HT1080 (cell line): ENCODE measurements around the gene ZC3H13. TPM values are rescaled to one million over a fixed set of nuclear protein-coding genes. Genes with fewer than 3 reads are reported as not detected.

Experiments
- DNase-seq: peaks from one replicate; pipeline ENCODE4 v3.0.0-alpha.2; 2015; ENCODE audit warnings: low read depth
- total RNA-seq: library from RNA; depleted of rRNA; stranded (reverse); fragments of >200 nt; shearing (Covaris generic); gene quantifications from 2 replicates; pipeline ENCODE4 v1.2.3, GENCODE V29; 2014

ZC3H13 gene
- total RNA-seq, 1 experiment from 2014 or later: 19.8 TPM

DNA sequence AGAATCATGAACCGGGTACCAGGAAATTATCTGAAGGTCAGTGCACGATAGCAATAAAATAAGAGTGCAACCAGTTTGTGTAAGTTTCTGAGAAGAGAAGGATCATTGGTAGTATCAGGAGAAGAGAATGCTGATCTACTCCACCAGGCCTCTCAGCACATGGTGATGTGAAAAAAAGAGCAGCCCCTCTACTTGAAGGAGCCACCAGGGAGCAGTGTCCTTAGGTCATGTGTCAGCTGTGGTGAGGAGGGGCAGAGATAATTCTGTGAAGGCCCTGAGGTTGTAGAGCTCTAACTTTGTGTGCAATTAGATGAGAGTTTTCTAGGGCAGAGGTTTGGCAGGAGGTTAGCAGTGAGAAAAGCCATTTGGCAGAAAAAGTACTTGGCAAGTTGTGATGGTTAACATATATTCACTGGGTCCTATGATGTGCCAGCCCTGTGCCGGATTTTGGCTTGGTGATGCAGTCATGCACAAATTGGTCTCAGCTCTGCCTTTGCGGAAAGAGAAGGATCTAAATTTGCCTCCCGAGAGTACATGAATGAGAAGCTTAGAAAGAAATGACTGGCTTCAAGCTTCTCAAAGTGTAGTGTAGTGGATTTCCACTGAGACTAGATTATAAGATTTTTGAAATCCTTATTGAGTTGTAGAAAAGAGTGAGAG is 19.2 kb upstream of the ZC3H13 start:
- DNase-seq: no peak

DNA sequence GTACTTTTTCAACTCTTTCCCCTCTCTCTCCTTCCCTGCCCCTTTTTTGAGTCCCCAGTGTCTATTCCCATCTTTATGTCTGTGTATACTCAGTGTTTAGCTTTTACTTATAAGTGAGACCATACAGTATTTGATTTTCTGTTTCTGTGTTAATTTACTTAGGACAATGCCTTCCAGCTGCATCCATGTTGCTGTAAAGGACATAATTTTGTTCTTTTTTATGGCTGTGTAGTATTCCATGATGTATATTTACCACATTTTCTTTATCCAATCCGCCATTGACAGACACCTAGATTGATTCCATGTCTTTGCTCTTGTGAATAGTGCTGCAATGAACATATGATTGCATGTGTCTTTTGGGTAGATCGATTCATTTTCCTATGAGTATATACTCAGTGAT is 10.7 kb upstream of the ZC3H13 start:
- no peak for DNase-seq

DNA sequence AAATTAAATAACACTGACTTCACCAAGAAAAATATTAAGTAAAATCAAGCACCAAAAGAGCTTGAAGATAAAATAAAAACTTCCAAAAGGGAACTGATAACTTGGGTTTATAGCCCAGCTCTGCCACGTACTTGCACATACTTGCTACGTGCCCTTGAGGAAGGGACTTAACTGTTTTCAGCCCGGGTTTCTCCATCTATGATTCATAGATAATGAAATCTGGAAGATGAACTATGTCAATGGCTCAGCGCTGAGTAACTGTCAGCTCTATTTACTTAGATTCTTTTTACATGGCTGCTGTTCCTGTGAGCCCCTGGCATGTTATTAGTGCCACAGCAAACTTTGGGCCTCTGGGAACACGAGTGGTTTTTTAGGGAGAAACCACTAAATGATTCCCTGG is 9.6 kb upstream of the ZC3H13 start:
- DNase-seq: peak; percentile 85

DNA sequence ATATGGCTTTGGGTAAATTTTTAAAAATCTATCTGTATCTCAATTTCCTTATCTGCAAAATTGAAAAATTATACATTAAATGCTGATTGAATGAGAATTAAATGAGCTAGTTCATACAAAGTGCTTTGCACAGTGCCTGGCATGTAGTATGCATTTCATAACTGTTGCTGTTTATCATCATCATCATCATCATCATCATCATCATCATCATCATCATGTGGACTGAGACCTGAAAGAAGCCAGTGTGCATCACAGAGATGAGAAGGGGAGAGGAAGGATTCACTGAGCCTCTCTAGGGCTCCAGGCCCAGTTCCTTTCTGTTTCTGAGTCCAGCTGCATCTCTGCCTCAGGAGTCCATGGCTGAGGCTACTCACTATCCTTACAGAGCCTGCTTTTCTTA is 6.9 kb upstream of the ZC3H13 start:
- DNase-seq: no peak

DNA sequence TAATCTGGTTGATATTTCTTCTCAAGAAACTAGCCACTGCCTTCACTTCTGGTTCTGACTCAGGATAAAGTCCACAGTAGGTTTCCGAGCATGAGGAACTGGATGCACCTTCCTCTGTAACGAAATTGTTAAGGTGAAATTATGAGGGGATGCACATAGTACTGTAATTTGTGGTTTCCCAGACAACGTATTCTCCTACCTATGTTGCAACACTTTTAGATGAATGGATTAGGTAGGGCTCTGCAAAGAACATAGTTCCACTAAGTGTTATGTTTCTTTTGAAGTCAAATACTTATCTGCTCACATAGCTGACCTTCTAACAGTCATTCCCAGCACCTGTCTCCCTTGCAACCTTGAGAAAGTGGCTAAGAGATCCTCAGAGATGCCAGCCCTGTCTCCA is 5.7 kb upstream of the ZC3H13 start:
- no peak for DNase-seq

DNA sequence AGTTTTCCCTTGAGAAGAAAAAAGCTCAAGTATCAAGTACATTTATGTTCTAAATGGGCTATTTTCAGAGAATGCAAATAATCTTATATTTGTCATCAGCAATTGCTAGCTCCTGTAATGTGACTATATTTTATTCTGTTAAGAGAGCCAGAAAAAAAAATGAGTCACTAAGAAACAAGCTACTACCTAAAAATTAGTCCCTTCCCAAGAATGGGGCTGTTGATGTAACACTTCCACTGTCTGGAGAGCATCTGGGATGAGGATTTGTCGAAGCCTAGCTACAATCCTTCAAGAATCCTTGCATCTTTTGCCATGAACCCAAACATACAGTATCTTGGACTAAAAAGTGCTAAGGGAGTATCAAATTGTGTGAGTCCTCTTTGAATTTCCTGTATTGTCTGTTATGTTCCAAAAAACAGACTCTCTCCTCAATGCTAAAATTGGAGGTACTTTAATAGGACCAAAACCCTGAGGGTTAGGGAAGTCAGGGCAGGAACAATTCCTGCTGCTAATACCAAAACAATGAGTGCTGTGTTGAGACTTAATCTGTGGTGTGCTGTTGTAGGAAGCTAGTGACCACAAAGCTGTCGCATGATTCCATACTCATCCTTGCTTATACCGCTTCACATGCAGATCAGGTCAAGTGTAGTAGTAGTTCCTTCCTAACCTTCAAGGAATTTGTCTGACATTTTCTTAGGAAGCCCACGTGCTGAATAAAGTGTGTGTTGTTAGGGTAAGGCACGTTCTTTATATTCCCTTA is 4.9 kb upstream of the ZC3H13 start:
- DNase-seq: peak; percentile 97

DNA sequence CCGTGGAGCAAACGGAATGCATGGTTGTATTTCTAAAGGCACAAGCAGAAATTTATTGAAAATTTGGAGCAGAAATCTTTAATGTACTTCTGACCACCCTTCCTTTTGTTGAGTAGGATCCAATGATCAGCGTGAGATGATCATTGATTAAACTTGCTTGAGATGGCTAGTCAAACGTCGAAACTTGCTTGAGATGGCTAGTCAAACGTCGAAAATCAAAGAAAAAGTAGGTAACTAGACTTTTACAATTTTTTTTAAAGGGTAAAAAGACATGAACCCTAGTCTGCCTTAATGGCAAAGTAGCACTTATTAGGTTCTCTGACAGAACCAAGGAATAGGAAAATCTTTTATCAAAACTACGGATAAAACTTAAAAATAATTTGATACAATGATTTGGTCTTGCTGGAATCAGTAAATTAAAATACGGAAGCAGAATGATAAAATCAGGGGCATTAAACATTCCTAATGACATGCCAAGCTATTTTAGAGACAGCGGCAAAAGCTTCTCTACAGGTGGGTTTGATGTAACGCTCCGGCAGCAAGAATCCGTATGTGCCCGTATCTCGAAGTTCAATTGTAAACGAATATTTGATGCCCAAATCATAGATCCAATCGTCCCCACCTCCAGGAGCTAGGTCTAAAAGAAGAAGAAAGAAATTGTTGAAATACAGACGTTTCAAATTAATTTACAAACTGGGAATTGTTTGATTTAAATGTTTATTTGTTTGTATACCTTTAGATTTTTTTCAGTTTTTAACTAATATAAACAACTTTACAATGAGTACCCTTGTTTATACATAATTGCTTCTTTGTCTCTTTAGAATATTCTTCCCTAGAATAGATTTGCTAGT is 841 bp upstream of the ZC3H13 start:
- no peak for DNase-seq

DNA sequence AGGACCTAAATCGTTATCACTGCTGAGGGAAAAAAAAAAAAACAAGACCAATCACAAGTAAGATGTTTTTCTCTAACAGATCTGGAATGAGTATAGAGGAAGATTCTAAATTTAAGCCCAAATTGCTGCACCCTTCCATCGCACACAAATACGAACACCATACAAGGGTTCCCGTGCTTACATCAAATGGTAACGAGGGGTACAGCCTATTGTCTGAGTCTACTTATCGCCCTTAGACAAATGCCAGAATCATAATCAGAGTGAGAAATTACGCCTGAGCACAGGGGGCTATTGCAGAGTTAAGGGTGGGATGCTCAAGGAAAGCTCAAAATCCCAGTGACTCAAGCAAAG is 603 bp downstream of the ZC3H13 start:
- DNase-seq: no peak

DNA sequence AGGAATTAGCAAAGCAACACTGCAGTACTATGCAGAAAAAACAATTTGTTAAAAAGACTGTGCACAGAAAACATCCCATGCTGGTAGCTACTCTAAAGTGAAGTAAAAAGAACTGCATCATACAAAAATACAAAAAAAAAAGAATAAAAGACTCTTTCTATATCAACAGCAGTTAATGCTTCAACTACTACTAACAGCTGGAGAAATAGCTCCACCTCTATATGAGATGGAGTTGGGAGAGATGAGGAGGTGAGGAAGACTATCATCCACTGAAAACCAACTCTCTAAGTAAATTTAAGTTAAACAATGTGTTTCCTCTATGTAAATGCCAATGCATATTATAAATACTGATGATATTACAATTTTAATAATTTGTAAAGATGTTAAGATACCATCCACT is 1.8 kb downstream of the ZC3H13 start:
- DNase-seq: no peak

DNA sequence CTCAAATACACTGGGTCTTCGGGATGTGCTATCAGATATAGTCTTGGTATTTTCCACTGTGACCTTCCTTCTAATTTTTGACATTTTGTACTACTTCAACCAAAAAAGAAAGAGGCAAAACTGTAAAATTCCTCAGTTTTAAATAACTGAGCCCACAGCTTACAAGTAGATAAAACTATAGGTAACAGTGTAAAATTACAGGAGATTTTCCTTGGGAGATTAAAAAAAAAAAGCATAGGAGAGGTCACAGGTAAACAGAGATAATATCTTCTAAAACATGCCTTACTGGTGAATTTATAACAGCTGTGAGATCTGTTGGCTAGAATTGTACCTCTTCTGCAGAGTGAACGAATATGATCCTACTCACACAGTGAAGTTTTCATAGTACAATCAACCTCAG is 7.1 kb downstream of the ZC3H13 start:
- no peak for DNase-seq

DNA sequence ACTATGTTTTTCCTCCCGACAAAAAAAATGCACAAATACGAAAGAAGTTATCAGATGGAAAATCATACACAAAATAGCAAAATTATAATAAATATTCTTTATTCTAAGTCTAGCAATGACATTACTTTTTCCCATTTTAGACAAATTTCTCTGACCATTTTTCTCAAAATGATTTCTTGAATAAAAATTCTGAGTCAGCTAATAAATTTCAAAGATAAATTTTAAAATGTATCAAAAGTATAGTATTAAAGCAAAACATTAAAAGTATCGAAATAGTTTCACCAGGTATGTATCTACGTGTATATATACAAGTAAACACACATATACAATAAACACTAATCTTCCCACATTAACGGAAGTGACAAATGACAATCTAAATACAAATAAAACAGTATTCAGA is 8.9 kb downstream of the ZC3H13 start:
- no peak for DNase-seq

DNA sequence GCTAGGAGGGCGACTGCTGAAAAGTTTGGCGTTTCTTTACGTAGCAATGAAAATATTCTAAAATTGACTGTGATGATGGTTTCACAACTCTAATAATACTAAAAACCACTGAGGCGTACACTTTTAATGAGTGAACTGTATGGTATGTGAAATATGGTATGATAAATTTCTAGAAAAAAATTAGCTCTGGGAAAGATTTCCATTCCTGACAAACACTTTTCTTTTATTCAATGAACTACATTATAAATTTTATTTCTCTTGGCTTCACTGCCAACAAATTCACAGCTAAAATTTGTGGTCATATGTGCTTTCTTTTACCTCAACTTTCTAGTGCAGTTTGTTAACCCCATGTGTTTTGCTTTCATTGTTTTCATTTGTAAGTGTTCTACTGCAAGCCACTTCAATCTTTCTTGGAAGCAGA is 11.1 kb downstream of the ZC3H13 start:
- DNase-seq: no peak

DNA sequence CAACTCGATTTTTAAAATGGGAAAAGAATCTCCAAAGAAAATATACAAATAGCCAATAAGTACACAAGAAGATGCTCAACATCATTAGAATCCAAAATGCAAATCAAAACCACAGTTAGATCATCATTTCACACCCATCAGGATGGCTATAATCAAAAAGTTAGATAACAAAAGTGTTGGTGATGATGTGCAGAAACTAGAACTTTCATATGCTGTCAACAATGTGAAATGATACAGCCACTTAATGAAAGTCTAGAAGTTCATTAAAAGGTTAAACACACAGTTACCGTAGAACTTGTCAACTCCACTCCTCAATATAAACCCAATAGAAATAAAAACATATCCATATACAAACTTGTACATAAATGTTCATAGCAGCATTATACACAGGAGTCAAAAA is 11.8 kb downstream of the ZC3H13 start:
- DNase-seq: no peak

DNA sequence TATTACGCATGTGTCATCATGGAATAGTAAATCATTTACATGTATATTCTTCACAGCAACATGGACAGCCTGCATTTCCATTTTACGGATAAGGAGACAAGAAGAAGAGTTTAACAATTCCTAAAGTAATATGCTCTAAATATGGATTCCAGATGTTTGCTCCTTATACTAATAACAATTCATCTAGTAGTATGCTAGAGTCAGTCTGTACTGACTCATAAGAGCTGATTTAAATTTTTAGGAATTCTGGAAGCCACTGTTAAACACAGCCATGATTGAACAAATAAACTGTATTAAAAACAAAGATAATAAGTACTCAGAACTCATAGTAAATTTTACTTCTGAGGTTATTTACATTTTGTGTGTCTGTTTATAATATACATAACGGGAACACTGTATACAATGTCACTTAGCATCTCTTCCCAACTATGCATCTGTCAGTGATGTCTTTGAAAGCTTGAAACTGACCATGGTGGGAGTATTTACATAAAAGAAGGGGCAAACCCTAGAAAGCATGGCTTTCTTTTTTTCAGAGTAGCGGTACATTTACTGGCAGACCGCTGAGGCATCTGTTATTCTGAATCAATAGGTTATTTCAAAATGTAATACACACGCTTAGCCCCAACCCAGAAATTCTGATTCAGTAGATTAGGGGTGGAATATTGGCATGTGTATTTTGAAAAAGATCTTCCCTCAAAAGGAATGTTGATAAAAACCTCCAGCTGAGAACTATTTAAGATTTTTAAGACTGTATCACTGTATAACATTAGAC is 12.9 kb downstream of the ZC3H13 start:
- no peak for DNase-seq

DNA sequence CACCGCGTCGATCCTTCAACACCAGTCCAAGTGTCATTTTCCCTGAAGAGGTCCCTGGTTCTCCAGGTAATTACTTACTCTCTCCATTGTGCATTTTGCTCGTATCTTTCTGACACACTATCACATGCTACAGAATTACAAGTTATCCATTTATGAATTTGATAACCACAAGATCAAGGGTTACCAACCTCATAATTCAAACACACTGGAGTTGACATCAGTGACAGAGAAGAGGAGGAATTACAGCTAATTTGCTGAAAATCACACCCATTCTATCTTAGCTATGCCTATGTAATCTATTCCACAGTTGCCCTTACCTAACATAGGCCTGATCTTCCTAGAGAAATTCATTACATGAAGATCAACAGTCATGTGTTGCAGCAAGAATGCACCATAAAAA is 14.2 kb downstream of the ZC3H13 start:
- DNase-seq: no peak

DNA sequence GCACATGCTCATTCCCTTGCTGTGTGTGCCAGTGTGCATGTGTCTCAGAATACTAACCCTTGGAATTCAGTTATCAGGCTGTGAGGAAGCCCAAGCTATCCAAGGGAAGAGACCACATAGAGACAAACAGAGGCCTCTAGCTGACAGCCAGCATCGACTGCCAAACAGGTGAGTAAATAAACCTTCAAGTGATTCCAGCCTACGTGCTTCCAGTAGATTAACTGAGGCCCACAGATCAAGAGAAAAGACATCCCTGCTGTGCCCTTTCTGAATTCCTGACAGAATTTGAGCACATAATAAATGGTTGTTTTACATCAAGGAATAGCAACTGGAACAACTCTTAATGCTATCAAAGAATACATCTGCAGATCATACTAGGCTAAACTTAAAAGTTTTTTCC is 17.5 kb downstream of the ZC3H13 start:
- no peak for DNase-seq

DNA sequence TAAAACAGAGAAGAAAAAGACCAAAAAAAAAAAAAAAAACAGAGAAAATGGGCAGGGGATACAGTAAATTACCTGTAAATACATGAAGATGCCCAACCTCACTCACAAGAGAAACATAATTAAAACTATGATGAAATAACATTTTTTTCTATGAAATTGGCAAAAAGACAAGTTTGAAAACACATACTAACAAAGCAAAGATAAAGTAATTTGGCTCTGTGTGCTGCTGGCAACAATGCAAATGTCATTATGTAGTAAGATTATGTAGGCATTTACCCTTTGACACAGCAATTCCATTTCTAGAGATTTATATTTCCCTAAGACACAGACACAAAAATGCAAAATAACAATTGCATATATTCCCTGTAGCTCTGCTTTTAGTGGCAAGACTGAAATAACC is 20.2 kb downstream of the ZC3H13 start:
- no peak for DNase-seq

DNA sequence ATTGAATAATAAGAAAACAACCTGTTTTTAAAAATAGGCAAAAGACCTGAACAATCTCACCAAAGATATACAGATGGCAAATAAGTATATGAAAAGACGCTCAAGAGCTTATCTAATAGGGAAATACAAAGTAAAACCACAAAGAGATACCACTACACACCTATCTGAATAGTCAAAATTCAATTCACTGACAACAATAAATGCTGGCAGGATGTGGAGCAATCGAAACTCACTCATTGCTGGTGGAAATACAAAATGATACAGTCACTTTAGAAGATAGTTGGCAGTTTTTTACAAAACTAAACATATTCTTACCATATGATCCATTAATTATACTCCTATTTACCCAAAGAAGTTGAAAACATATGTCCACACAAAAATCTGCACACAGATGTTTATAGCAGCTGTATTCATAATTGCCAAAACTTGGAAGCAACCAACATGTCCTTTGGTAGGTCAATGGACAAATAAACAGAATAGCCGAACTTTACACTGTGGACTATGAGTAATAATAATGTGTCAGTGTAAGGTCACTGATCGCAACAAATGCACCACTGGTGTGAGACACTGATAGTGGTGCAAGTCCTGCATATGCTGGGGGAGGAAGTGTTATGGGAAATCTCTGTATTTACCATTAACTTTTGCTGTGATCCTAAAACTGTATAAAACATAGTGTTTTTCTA is 20.8 kb downstream of the ZC3H13 start:
- DNase-seq: no peak

DNA sequence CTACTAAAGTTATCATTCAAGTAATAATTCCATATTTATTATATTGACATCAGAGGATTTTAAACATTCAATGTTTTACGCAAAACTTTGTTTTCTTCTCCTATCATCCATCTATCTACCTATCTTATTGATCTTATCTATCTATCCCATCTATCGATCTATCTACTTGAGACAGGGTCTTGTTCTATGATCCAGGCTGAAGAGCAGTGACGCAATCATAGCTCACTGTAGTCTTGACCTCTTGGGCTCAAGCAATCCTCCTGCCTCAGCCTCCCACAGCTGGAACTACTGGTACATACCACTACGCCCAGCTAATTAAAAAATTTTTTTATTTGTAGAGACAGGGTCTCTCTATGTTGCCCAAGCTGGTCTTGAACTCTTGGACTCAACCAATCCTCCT is 27.4 kb downstream of the ZC3H13 start:
- no peak for DNase-seq

DNA sequence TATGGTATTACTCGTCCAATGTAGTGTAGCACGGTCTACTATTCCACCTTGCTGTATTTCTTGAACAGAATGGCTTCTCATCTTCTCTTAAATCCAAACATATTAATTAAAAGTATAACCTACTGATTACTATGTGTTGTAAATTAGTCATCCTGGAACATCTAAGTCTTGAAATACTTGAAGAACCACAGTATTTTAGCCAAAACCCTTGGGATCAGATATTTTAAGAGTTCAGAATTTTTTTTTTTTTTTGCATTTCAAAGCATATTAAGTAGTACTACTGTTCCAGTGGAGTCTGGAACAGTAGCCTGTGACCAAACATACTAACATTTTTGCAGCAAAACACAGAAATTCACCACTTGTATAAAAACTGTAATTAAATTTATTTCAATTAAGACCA is 30.1 kb downstream of the ZC3H13 start:
- no peak for DNase-seq

DNA sequence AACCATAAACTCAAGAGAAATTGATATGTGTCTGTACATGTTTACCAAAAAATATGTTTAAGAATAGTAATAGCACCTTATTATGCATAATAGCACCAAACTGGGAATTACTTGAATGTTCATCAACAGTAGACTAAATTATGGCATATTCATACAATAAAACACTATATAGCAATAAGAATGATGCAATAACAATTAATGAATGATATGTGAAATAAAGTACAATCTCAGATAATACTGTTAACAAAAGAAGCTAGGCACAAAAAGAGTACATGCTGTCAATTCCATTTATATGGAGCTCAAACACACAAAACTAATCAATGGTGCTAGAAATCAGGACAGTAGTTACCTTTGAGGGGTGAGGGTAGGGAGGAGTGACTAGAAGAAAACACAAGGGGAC is 36.3 kb downstream of the ZC3H13 start:
- DNase-seq: no peak
